ENCODE measurements around the gene CDC42EP3. TPM values are rescaled to one million over a fixed set of nuclear protein-coding genes. Genes with fewer than 3 reads are reported as not detected.

The CDC42EP3 gene
- total RNA-seq, 1 donor: 136 TPM

DNA sequence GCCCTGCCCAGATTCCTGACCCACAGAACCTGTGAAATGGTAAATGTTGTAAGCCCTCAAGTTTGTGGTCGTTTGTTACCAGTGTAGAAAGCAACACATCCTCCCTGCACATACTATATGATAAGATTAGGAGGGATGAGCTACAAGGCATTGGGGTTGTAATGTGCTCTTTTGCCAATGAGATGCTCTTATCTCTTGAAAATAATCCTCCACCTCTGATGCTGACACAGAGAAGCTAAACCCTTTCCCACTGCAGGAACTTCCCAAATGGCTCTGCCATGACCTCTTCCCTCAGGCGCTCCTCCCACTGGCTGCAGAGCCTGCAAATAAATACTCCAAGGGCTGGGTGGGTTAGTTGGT lies 23.5 kb downstream of the CDC42EP3 start:
- DNase-seq (ENCODE audit: insufficient read length, low spot score, missing footprints): no peak
- H3K27ac ChIP-seq (ENCODE audit: low read depth, low read length): peak overlapping the region; percentile 38
- H3K4me1 ChIP-seq (ENCODE audit: insufficient read depth, low read length): peaks cover 69% of the 10 kb centered on the region
- peaks cover 80% of the 10 kb centered on the region for H3K36me3 ChIP-seq (ENCODE audit: insufficient read depth, low read length)
- H3K9me3 ChIP-seq (ENCODE audit: low read depth, low read length): no peaks in the 10 kb centered on the region
- no peak for TF ChIP-seq CTCF (IDR thresholded peaks at IDR 0.05; ENCODE audit: extremely low read depth, low read depth, low read length)
- H2AFZ ChIP-seq (ENCODE audit: low read length): no peak overlapping the region
- no peak overlapping the region for H3K4me2 ChIP-seq (ENCODE audit: insufficient read depth, low read length)
- H3K4me3 ChIP-seq (ENCODE audit: insufficient read depth, low read length): no peak overlapping the region
- H4K20me1 ChIP-seq (ENCODE audit: insufficient read depth, low read length): peaks cover 51% of the 10 kb centered on the region
- H3K79me2 ChIP-seq (ENCODE audit: insufficient read depth, low read length): peaks cover 97% of the 10 kb centered on the region
- no peaks in the 10 kb centered on the region for H3K27me3 ChIP-seq (ENCODE audit: insufficient read depth, low read length)

- Histone ChIP-seq H3K9me3 (ENCODE audit: low read depth, low read length) (no peaks in the 10 kb centered on the region), H3K79me2 (ENCODE audit: insufficient read depth, low read length) (peaks cover 89% of the 10 kb centered on the region), H4K20me1 (ENCODE audit: insufficient read depth, low read length) (peaks cover 39% of the 10 kb centered on the region), H2AFZ (ENCODE audit: low read length) (no peak overlapping the region), H3K27me3 (ENCODE audit: insufficient read depth, low read length) (no peaks in the 10 kb centered on the region), H3K4me3 (ENCODE audit: insufficient read depth, low read length) (no peak overlapping the region), H3K4me1 (ENCODE audit: insufficient read depth, low read length) (peaks cover 73% of the 10 kb centered on the region), H3K4me2 (ENCODE audit: insufficient read depth, low read length) (no peak overlapping the region), H3K27ac (ENCODE audit: low read depth, low read length) (peak overlapping the region; percentile 50), H3K36me3 (ENCODE audit: insufficient read depth, low read length) (peaks cover 78% of the 10 kb centered on the region)
- DNase-seq (ENCODE audit: insufficient read length, low spot score, missing footprints): no peak
- no peak for TF ChIP-seq CTCF (IDR thresholded peaks at IDR 0.05; ENCODE audit: extremely low read depth, low read depth, low read length)
These were observed 25.6 kb downstream of the CDC42EP3 start for GRCh38 chr2:37645836-37646235.

- TF ChIP-seq CTCF (IDR thresholded peaks at IDR 0.05; ENCODE audit: extremely low read depth, low read depth, low read length): no peak
- Histone ChIP-seq H3K36me3 (ENCODE audit: insufficient read depth, low read length) (peaks cover 76% of the 10 kb centered on the region), H4K20me1 (ENCODE audit: insufficient read depth, low read length) (peaks cover 35% of the 10 kb centered on the region), H3K27me3 (ENCODE audit: insufficient read depth, low read length) (no peaks in the 10 kb centered on the region), H3K4me1 (ENCODE audit: insufficient read depth, low read length) (peaks cover 73% of the 10 kb centered on the region), H3K4me2 (ENCODE audit: insufficient read depth, low read length) (no peak overlapping the region), H3K79me2 (ENCODE audit: insufficient read depth, low read length) (peaks cover 85% of the 10 kb centered on the region), H3K9me3 (ENCODE audit: low read depth, low read length) (no peaks in the 10 kb centered on the region), H3K27ac (ENCODE audit: low read depth, low read length) (peak overlapping the region; percentile 50), H3K4me3 (ENCODE audit: insufficient read depth, low read length) (no peak overlapping the region), H2AFZ (ENCODE audit: low read length) (no peak overlapping the region)
- DNase-seq (ENCODE audit: insufficient read length, low spot score, missing footprints): no peak
These were observed 26.1 kb downstream of the CDC42EP3 start for GRCh38 chr2:37645362-37645761.

DNA sequence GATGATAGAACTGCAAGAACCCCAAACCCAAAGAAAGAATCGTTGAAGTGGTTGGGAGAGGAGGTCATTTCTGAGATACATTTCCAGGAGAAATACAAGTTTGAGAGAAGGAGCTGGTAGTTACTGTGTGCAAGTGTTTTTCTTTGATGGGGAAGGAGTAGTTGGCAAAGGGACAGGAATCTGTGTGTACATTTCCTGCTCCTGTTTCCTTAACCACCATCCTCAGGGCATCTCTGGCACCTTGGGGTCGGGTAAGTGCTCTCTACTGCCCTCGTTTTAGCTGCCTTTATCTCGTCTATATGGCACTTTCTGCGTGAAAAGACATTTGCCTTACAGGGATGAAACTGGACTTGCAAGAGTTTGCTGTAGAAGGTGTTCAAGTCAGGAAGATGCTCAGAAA lies 27.3 kb downstream of the CDC42EP3 start:
- Histone ChIP-seq H3K9me3 (ENCODE audit: low read depth, low read length) (no peaks in the 10 kb centered on the region), H3K4me3 (ENCODE audit: insufficient read depth, low read length) (no peak overlapping the region), H3K36me3 (ENCODE audit: insufficient read depth, low read length) (peaks cover 73% of the 10 kb centered on the region), H4K20me1 (ENCODE audit: insufficient read depth, low read length) (peaks cover 26% of the 10 kb centered on the region), H3K4me2 (ENCODE audit: insufficient read depth, low read length) (no peak overlapping the region), H3K27me3 (ENCODE audit: insufficient read depth, low read length) (no peaks in the 10 kb centered on the region), H2AFZ (ENCODE audit: low read length) (no peak overlapping the region), H3K79me2 (ENCODE audit: insufficient read depth, low read length) (peaks cover 73% of the 10 kb centered on the region), H3K27ac (ENCODE audit: low read depth, low read length) (peak overlapping the region; percentile 50), H3K4me1 (ENCODE audit: insufficient read depth, low read length) (peaks cover 71% of the 10 kb centered on the region)
- no peak for TF ChIP-seq CTCF (IDR thresholded peaks at IDR 0.05; ENCODE audit: extremely low read depth, low read depth, low read length)
- DNase-seq (ENCODE audit: insufficient read length, low spot score, missing footprints): peak; percentile 55

All from osteoblast (primary cell).